CD4-positive, alpha-beta memory T cell (primary cell): ENCODE results near the gene GRID1. TPM values are rescaled to one million over a fixed set of nuclear protein-coding genes. Genes with fewer than 3 reads are reported as not detected.

Source experiments
- CTCF ChIA-PET: fragments of 350-600 bp; sonication (Branson Sonifier 250); formaldehyde crosslinking; loops from one replicate; lab custom pipeline; 2021; ENCODE audit warnings: inconsistent platforms; ENCODE audit not compliant: partially characterized antibody; lab: Charles Lee
- POLR2A ChIA-PET: fragments of 350-600 bp; sonication (Branson Sonifier 250); formaldehyde crosslinking; loops from one replicate; lab custom pipeline; 2021; ENCODE audit not compliant: partially characterized antibody; lab: Charles Lee
- DNase-seq, 5 donors: peaks; one replicate each; pipeline versions ENCODE4 v3.0.0 to v3.0.0-alpha.2; 2020 to 2022; ENCODE audit warnings: mixed read lengths in 1 of 5
- H3K27ac ChIP-seq: one replicate; pipeline ENCODE4 v1.7.0; 2013; ENCODE audit warnings: low read depth, low read length
- H3K27me3 ChIP-seq: 2 replicates; pipeline ENCODE4 v1.7.0; 2013; ENCODE audit warnings: mild to moderate bottlenecking, low read length, moderate library complexity; ENCODE audit not compliant: insufficient read depth
- H3K36me3 ChIP-seq: 2 replicates; pipeline ENCODE4 v1.7.0; 2013; ENCODE audit warnings: mild to moderate bottlenecking, low read length, moderate library complexity; ENCODE audit not compliant: insufficient read depth
- H3K4me1 ChIP-seq: 2 replicates; pipeline ENCODE4 v1.7.0; 2013; ENCODE audit warnings: mild to moderate bottlenecking, low read length, moderate library complexity; ENCODE audit not compliant: insufficient read depth
- H3K4me3 ChIP-seq, 2 donors: one replicate each; pipeline ENCODE4 v1.7.0; 2013; ENCODE audit warnings: low read length in 2 of 2, mild to moderate bottlenecking in 1 of 2
- H3K9me3 ChIP-seq, 2 donors: one replicate each; pipeline ENCODE4 v1.7.0; 2013; ENCODE audit warnings: low read length in 2 of 2, control low read depth in 1 of 2; ENCODE audit not compliant: control insufficient read depth in 1 of 2
- H3K27ac Mint-ChIP-seq, 7 donors: one replicate each; pipeline ENCODE4 v1.8.0; 2020 to 2021; ENCODE audit warnings: mixed read lengths in 7 of 7, mild to moderate bottlenecking in 6 of 7, inconsistent platforms in 3 of 7, moderate library complexity in 3 of 7
- H3K27me3 Mint-ChIP-seq, 2 donors: one replicate each; pipeline ENCODE4 v1.8.0; 2020 to 2021; ENCODE audit warnings: mixed read lengths in 2 of 2
- H3K36me3 Mint-ChIP-seq, 2 donors: one replicate each; pipeline ENCODE4 v1.8.0; 2020 to 2021; ENCODE audit warnings: mixed read lengths in 2 of 2, inconsistent platforms in 1 of 2, mild to moderate bottlenecking in 1 of 2
- H3K4me1 Mint-ChIP-seq, 4 donors: one replicate each; pipeline ENCODE4 v1.8.0; 2020 to 2021; ENCODE audit warnings: mixed read lengths in 4 of 4, mild to moderate bottlenecking in 1 of 4
- H3K4me3 Mint-ChIP-seq, 8 donors: one replicate each; pipeline ENCODE4 v1.8.0; 2020 to 2021; ENCODE audit warnings: mixed read lengths in 8 of 8, mild to moderate bottlenecking in 7 of 8, moderate library complexity in 6 of 8, inconsistent platforms in 3 of 8
- H3K9me3 Mint-ChIP-seq, 8 donors: one replicate each; pipeline ENCODE4 v1.8.0; 2020 to 2021; ENCODE audit warnings: mixed read lengths in 8 of 8, mild to moderate bottlenecking in 5 of 8, inconsistent platforms in 3 of 8, moderate library complexity in 1 of 8
- intact Hi-C: fragments of 100-400 bp; cut with micrococcal nuclease; formaldehyde crosslinking; loops from one replicate; pipeline ENCODE4 v1.15.1; 2023
- polyA plus RNA-seq, 2 donors: library from polyadenylated mRNA; unstranded; fragments of 300-500 nt; fragmentation: Illumina TruSeq; gene quantifications; one replicate each; pipeline ENCODE4 v1.2.3, GENCODE V29; 2021
- total RNA-seq, 2 experiments: library from RNA; stranded (reverse); gene quantifications; one replicate each; pipeline ENCODE4 v1.2.3, GENCODE V29; 2021

GRID1 gene
- total and polyA plus RNA-seq, 4 experiments from 2014 or later = not detected

GRCh38 chr10:85781404-85781803, 585.2 kb downstream of the GRID1 start:
- Histone ChIP-seq H3K9me3 (no peaks in the 10 kb centered on the region), H3K36me3 (no peaks in the 10 kb centered on the region), H3K4me1 (no peaks in the 10 kb centered on the region), H3K4me3 (no peak overlapping the region), H3K27ac (no peak overlapping the region), H3K27me3 (no peaks in the 10 kb centered on the region)
- no peaks in the 10 kb centered on the region for H3K4me1 Mint-ChIP-seq
- intact Hi-C loops = no loop called here
- DNase-seq = no peak
- H3K27ac Mint-ChIP-seq = no peak overlapping the region
- H3K4me3 Mint-ChIP-seq = no peak overlapping the region
- ChIA-PET POLR2A (no interaction called here), CTCF (no interaction called here)
- H3K36me3 Mint-ChIP-seq = no peaks in the 10 kb centered on the region
- H3K27me3 Mint-ChIP-seq = peaks cover 0 to 2% of the 10 kb centered on the region in 2 donors
- no peaks in the 10 kb centered on the region for H3K9me3 Mint-ChIP-seq

- Histone ChIP-seq H3K4me3 (no peak overlapping the region), H3K36me3 (no peaks in the 10 kb centered on the region), H3K27ac (no peak overlapping the region), H3K27me3 (no peaks in the 10 kb centered on the region), H3K9me3 (no peaks in the 10 kb centered on the region), H3K4me1 (no peaks in the 10 kb centered on the region)
- no peak overlapping the region for H3K4me3 Mint-ChIP-seq
- no peaks in the 10 kb centered on the region for H3K4me1 Mint-ChIP-seq
- H3K27me3 Mint-ChIP-seq = no peaks in the 10 kb centered on the region
- intact Hi-C loops = no loop called here
- H3K9me3 Mint-ChIP-seq = peaks cover 0 to 5% (median 0%) of the 10 kb centered on the region in 8 donors
- H3K36me3 Mint-ChIP-seq = no peaks in the 10 kb centered on the region
- ChIA-PET POLR2A (no interaction called here), CTCF (no interaction called here)
- no peak for DNase-seq
- H3K27ac Mint-ChIP-seq = no peak overlapping the region
These were observed 588.5 kb downstream of the GRID1 start for GRCh38 chr10:85778074-85778473.

GRCh38 chr10:85767891-85768290, 598.7 kb downstream of the GRID1 start:
- H3K27me3 ChIP-seq = no peaks in the 10 kb centered on the region
- no peak overlapping the region for H3K27ac ChIP-seq
- peaks cover 0 to 23% (median 5%) of the 10 kb centered on the region in 8 donors for H3K9me3 Mint-ChIP-seq
- H3K9me3 ChIP-seq = no peaks in the 10 kb centered on the region
- ChIA-PET CTCF (no interaction called here), POLR2A (no interaction called here)
- no peaks in the 10 kb centered on the region for H3K4me1 ChIP-seq
- H3K4me1 Mint-ChIP-seq = no peaks in the 10 kb centered on the region
- no peak overlapping the region for H3K4me3 ChIP-seq
- DNase-seq = no peak
- H3K27me3 Mint-ChIP-seq = peaks cover 0 to 7% of the 10 kb centered on the region in 2 donors
- intact Hi-C loops = no loop called here
- H3K4me3 Mint-ChIP-seq = no peak overlapping the region
- no peaks in the 10 kb centered on the region for H3K36me3 Mint-ChIP-seq
- no peaks in the 10 kb centered on the region for H3K36me3 ChIP-seq
- no peak overlapping the region for H3K27ac Mint-ChIP-seq

GRCh38 chr10:85764108-85764507, 602.5 kb downstream of the GRID1 start:
- peaks cover 0 to 7% of the 10 kb centered on the region in 2 donors for H3K27me3 Mint-ChIP-seq
- peaks cover 0 to 15% (median 3%) of the 10 kb centered on the region in 8 donors for H3K9me3 Mint-ChIP-seq
- no peak overlapping the region for H3K27ac ChIP-seq
- H3K9me3 ChIP-seq = no peaks in the 10 kb centered on the region
- H3K36me3 ChIP-seq = no peaks in the 10 kb centered on the region
- H3K4me1 Mint-ChIP-seq = no peaks in the 10 kb centered on the region
- no peak overlapping the region for H3K4me3 Mint-ChIP-seq
- H3K4me3 ChIP-seq = no peak overlapping the region
- intact Hi-C loops = no loop called here
- no peak overlapping the region for H3K27ac Mint-ChIP-seq
- no peaks in the 10 kb centered on the region for H3K4me1 ChIP-seq
- ChIA-PET CTCF (no interaction called here), POLR2A (no interaction called here)
- H3K27me3 ChIP-seq = no peaks in the 10 kb centered on the region
- no peaks in the 10 kb centered on the region for H3K36me3 Mint-ChIP-seq
- DNase-seq = no peak

- Mint-ChIP-seq H3K4me1 (no peaks in the 10 kb centered on the region), H3K36me3 (no peaks in the 10 kb centered on the region), H3K9me3 (no peaks in the 10 kb centered on the region), H3K27me3 (peaks cover 0 to 2% of the 10 kb centered on the region in 2 donors), H3K27ac (no peak overlapping the region), H3K4me3 (no peak overlapping the region)
- Histone ChIP-seq H3K9me3 (no peaks in the 10 kb centered on the region), H3K4me1 (no peaks in the 10 kb centered on the region), H3K36me3 (no peaks in the 10 kb centered on the region), H3K4me3 (no peak overlapping the region), H3K27ac (no peak overlapping the region), H3K27me3 (no peaks in the 10 kb centered on the region)
- CTCF ChIA-PET = no interaction called here
- DNase-seq = no peak
- intact Hi-C loops = no loop called here
- POLR2A ChIA-PET = no interaction called here
These were observed 604.6 kb downstream of the GRID1 start for GRCh38 chr10:85761906-85762445.

GRCh38 chr10:85741626-85742300, 624.8 kb downstream of the GRID1 start:
- intact Hi-C loops = no loop called here
- peaks cover 0 to 2% of the 10 kb centered on the region in 2 donors for H3K27me3 Mint-ChIP-seq
- peak overlapping the region; percentile 39 to 84 (median 74) for H3K4me3 Mint-ChIP-seq
- H3K27me3 ChIP-seq = no peaks in the 10 kb centered on the region
- no peaks in the 10 kb centered on the region for H3K36me3 Mint-ChIP-seq
- POLR2A ChIA-PET = no interaction called here
- peak overlapping the region in 1 of 2 donors; percentile 17 for H3K4me3 ChIP-seq
- H3K4me1 Mint-ChIP-seq = peaks cover 5 to 9% (median 7%) of the 10 kb centered on the region in 4 donors
- peak in 4 of 5 donors; percentile 2 to 10 (median 7) for DNase-seq
- no peaks in the 10 kb centered on the region for H3K9me3 Mint-ChIP-seq
- no peak overlapping the region for H3K27ac ChIP-seq
- no peaks in the 10 kb centered on the region for H3K9me3 ChIP-seq
- H3K27ac Mint-ChIP-seq = peak overlapping the region in 6 of 7 donors; percentile 32 to 92 (median 82)
- no peaks in the 10 kb centered on the region for H3K4me1 ChIP-seq
- CTCF ChIA-PET = no interaction called here
- H3K36me3 ChIP-seq = no peaks in the 10 kb centered on the region

GRCh38 chr10:85735997-85736396, 630.6 kb downstream of the GRID1 start:
- Histone ChIP-seq H3K36me3 (no peaks in the 10 kb centered on the region), H3K4me3 (no peak overlapping the region), H3K27ac (no peak overlapping the region), H3K9me3 (no peaks in the 10 kb centered on the region), H3K4me1 (no peaks in the 10 kb centered on the region), H3K27me3 (no peaks in the 10 kb centered on the region)
- ChIA-PET POLR2A (no interaction called here), CTCF (interaction anchor here (0.6 kb wide), 1 partner anchor 586 kb away, joined by 3 read pairs; no protein-coding TSS in a partner anchor)
- H3K9me3 Mint-ChIP-seq = peaks cover 0 to 2% (median 0%) of the 10 kb centered on the region in 8 donors
- DNase-seq = no peak
- H3K4me3 Mint-ChIP-seq = peak overlapping the region in 1 of 8 donors; percentile 65
- peaks cover 0 to under 1% (median 0%) of the 10 kb centered on the region in 4 donors for H3K4me1 Mint-ChIP-seq
- no peak overlapping the region for H3K27ac Mint-ChIP-seq
- intact Hi-C loops = no loop called here
- no peaks in the 10 kb centered on the region for H3K36me3 Mint-ChIP-seq
- peaks cover 0 to 4% of the 10 kb centered on the region in 2 donors for H3K27me3 Mint-ChIP-seq
